GM18517 (cell line): ENCODE measurements around the gene FOXD4L3.
"Not testable (repeated sequence)": the region's sequence is repeated elsewhere in the genome, so short reads cannot be mapped to it uniquely, and the experiment has no call there.

ENCODE experiments used
- ATAC-seq: cut with Tn5 transposase; IDR thresholded peaks from one replicate; pipeline ENCODE4 v1.9.1; 2021; ENCODE audit warnings: mild to moderate bottlenecking, moderate library complexity; ENCODE audit not compliant: unreplicated experiment

The FOXD4L3 gene

GRCh38 chr9:68302567-68302966 is at the start of gene FOXD4L3:
Gene FOXD4L3, plus strand, starts transcription at chr9:68302867. Its CDS starts 85 bp downstream, at chr9:68302952.
- ATAC-seq: not testable (repeated sequence)

GRCh38 chr9:68281041-68281440 is 21.6 kb upstream of the FOXD4L3 start:
- not testable (repeated sequence) for ATAC-seq

- ATAC-seq: not testable (repeated sequence)
Observed at GRCh38 chr9:68303771-68304170, 1.1 kb downstream of the FOXD4L3 start.

- not testable (repeated sequence) for ATAC-seq
Observed at GRCh38 chr9:68304212-68304611, 1.5 kb downstream of the FOXD4L3 start.

- ATAC-seq: not testable (repeated sequence)
Observed at GRCh38 chr9:68304777-68305176, 2.1 kb downstream of the FOXD4L3 start.

GRCh38 chr9:68305680-68306285 is 3.1 kb downstream of the FOXD4L3 start:
- not testable (repeated sequence) for ATAC-seq

- not testable (repeated sequence) for ATAC-seq
Observed at GRCh38 chr9:68306391-68306964, 3.8 kb downstream of the FOXD4L3 start.

GRCh38 chr9:68307127-68307526 is 4.5 kb downstream of the FOXD4L3 start:
- ATAC-seq: not testable (repeated sequence)

GRCh38 chr9:68307654-68308053 is 5.0 kb downstream of the FOXD4L3 start:
- not testable (repeated sequence) for ATAC-seq

- not testable (repeated sequence) for ATAC-seq
Observed at GRCh38 chr9:68311208-68311607, 8.5 kb downstream of the FOXD4L3 start.

GRCh38 chr9:68318209-68318608 is 15.5 kb downstream of the FOXD4L3 start:
- not testable (repeated sequence) for ATAC-seq

GRCh38 chr9:68323749-68324148 is 21.1 kb downstream of the FOXD4L3 start:
- not testable (repeated sequence) for ATAC-seq

GRCh38 chr9:68324518-68324917 is 21.9 kb downstream of the FOXD4L3 start:
- ATAC-seq: not testable (repeated sequence)

GRCh38 chr9:68329106-68329505 is 26.4 kb downstream of the FOXD4L3 start:
- ATAC-seq: not testable (repeated sequence)

GRCh38 chr9:68330531-68331173 is 28.0 kb downstream of the FOXD4L3 start:
- ATAC-seq: not testable (repeated sequence)

- ATAC-seq: not testable (repeated sequence)
Observed at GRCh38 chr9:68332122-68332521, 29.5 kb downstream of the FOXD4L3 start.

GRCh38 chr9:68335935-68336334 is 33.3 kb downstream of the FOXD4L3 start:
- not testable (repeated sequence) for ATAC-seq

- ATAC-seq: not testable (repeated sequence)
Observed at GRCh38 chr9:68336639-68337339, 34.1 kb downstream of the FOXD4L3 start.

- ATAC-seq: not testable (repeated sequence)
Observed at GRCh38 chr9:68338000-68338399, 35.3 kb downstream of the FOXD4L3 start.

GRCh38 chr9:68342265-68343025 is 39.8 kb downstream of the FOXD4L3 start:
- peak; percentile 95 for ATAC-seq

GRCh38 chr9:68343242-68343641 is 40.6 kb downstream of the FOXD4L3 start:
- ATAC-seq: not testable (repeated sequence)
